K562 (cell line): ENCODE data around the gene BCL2L15. TPM values are rescaled to one million over a fixed set of nuclear protein-coding genes. Genes with fewer than 3 reads are reported as not detected.

Experiments
- ASH1L ChIP-seq: fragments of 450-650 bp; IDR thresholded peaks from 2 replicates; pipeline ENCODE4 v1.6.1; 2018; ENCODE audit warnings: borderline replicate concordance, mild to moderate bottlenecking, low read depth; ENCODE audit not compliant: partially characterized antibody
- CREB1 ChIP-seq, 2 experiments: sonication (generic) in 1 of 2; formaldehyde crosslinking in 1 of 2; IDR thresholded peaks; 2 replicates each; pipeline versions ENCODE4 v1.6.1 to v1.8.0; 2012 to 2022; ENCODE audit warnings: inconsistent platforms in 1 of 2, mild to moderate bottlenecking in 1 of 2, missing genetic modification reagents in 1 of 2, moderate library complexity in 1 of 2
- ERF ChIP-seq: fragments of 450-650 bp; formaldehyde crosslinking; IDR thresholded peaks from 2 replicates; pipeline ENCODE4 v1.4.0; 2020; ENCODE audit warnings: mild to moderate bottlenecking, mixed read lengths
- JUNB ChIP-seq: fragments of 450-650 bp; formaldehyde crosslinking; conservative IDR thresholded peaks from 2 replicates; pipeline ENCODE4 v1.4.0; 2020; ENCODE audit warnings: mild to moderate bottlenecking
- KLF13 ChIP-seq: fragments of 450-650 bp; IDR thresholded peaks from 2 replicates; pipeline ENCODE4 v1.6.1; 2016; ENCODE audit warnings: missing genetic modification characterization, low read depth, mild to moderate bottlenecking, missing compliant biosample characterization, moderate library complexity, borderline replicate concordance
- RB1 ChIP-seq: fragments of 450-650 bp; IDR thresholded peaks from 2 replicates; pipeline ENCODE4 v1.6.1; 2017; ENCODE audit warnings: low read depth, mild to moderate bottlenecking
- SMAD1 ChIP-seq: fragments of 150-350 bp; IDR thresholded peaks from 2 replicates; pipeline ENCODE4 v1.6.1; 2014; ENCODE audit warnings: low read length, low read depth; ENCODE audit not compliant: partially characterized antibody
- SNRNP70 ChIP-seq: fragments of 200-400 bp; formaldehyde crosslinking; optimal IDR thresholded peaks from 2 replicates; pipeline ENCODE3; 2017; ENCODE audit warnings: low read depth, low read length
- SOX6 ChIP-seq: fragments of 450-650 bp; IDR thresholded peaks from 2 replicates; pipeline ENCODE4 v1.6.1; 2014; ENCODE audit warnings: mild to moderate bottlenecking
- TRIM28 ChIP-seq: fragments of 450-650 bp; IDR thresholded peaks from 2 replicates; pipeline ENCODE4 v1.6.1; 2017
- ZKSCAN1 ChIP-seq: fragments of 150-350 bp; IDR thresholded peaks from 2 replicates; pipeline ENCODE4 v1.6.1; 2016; ENCODE audit warnings: low read depth, low read length
- ZNF76 ChIP-seq: fragments of 250-450 bp; sonication (Bioruptor Pico); IDR thresholded peaks from 2 replicates; pipeline ENCODE4 v1.4.0; 2020; ENCODE audit warnings: mild to moderate bottlenecking, moderate library complexity, borderline replicate concordance
- polyA plus RNA-seq, 8 experiments: library from polyadenylated mRNA; depleted of rRNA in 4 of 8; stranded (reverse) in 5 of 8; unstranded in 3 of 8; fragments of >200 nt; fragmentation: Nextera tagmentation in 2 of 8; fragmentation: Illumina TruSeq in 1 of 8; extraction: Ambion mirVana in 2 of 8; extraction: Trizol in 1 of 8; gene quantifications; 2 replicates each; pipeline versions ENCODE4 v1.2.1 to v1.2.3, GENCODE V29; 2011 to 2014; ENCODE audit warnings: inconsistent platforms in 1 of 8, missing spikeins in 1 of 8
- total RNA-seq, 7 experiments: library from RNA; depleted of rRNA in 6 of 7; stranded (reverse); fragments of >200 nt in 6 of 7; fragmentation: Illumina TruSeq in 2 of 7; extraction: Trizol in 2 of 7; gene quantifications; 2 replicates each; pipeline versions ENCODE4 v1.2.1 to v1.2.3, GENCODE V29; 2011 to 2021; ENCODE audit warnings: low replicate concordance in 1 of 7
- TF ChIP-seq, protein P1 (sequence below): fragments of 200-800 bp; sonication (Bioruptor generic); IDR thresholded peaks from 2 replicates; pipeline ENCODE4 v1.6.1; 2017; ENCODE audit warnings: missing genetic modification characterization, missing compliant biosample characterization
- TF ChIP-seq, protein P2 (sequence below): sonication (generic); formaldehyde crosslinking; IDR thresholded peaks from 2 replicates; pipeline ENCODE4 v1.8.1; 2023; ENCODE audit warnings: mild to moderate bottlenecking, missing genetic modification reagents, moderate library complexity
- TF ChIP-seq, protein P3 (sequence below): fragments of 450-650 bp; formaldehyde crosslinking; IDR thresholded peaks from 2 replicates; pipeline ENCODE4 v1.4.0; 2022; ENCODE audit warnings: mild to moderate bottlenecking, moderate library complexity
- TF ChIP-seq, protein P4 (sequence below): fragments of 450-650 bp; IDR thresholded peaks from 2 replicates; pipeline ENCODE4 v1.6.1; 2016; ENCODE audit warnings: missing biosample characterization, missing genetic modification characterization

The BCL2L15 gene
- total and polyA plus RNA-seq, 9 of the 15 experiments (the other 6 are each of a cell fraction or from before 2014, with no cell fraction given) = 0.06 to 0.42 (median 0.28) TPM; not detected in 1

DNA sequence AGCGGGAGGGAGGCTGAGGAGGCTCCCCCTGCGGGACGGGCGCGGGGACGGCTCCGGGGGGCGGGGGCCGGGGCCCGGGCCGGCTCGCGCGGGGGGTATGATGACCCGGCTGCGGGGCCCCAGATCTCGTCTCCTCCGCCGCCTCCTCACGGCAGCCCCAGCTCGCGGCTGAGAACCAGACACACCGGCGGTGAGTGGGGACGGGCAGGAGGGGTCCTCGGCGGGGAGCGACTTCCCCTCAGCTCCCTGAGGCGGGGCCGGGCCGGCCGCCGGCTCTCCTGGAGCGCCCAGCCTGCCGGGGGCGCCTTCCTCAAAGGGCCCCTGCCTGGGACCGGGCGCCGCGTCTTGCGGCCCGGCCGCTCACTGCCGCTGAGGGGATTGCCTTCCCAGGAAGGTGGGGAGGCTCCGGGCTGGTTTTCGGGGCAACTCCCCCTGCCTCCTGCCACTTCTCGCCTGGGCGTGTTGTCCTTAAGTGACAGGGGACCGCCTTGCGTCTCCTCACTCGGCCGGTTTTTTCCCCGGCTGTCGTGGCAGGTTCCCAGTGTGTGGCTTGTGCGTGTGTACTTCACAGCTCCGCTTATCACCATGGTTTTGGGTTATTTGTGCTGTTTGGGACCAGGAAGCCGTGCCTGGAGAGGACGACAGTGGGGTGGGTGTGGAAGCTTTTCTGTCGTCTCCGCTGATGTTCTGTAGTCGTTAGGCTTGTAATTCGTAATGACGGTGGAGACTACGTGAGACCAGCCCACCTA is 42.5 kb upstream of the BCL2L15 start (continued):
- TF ChIP-seq TRIM28 (peak; percentile 35; the same call in 1 of the 2 replicates), KLF13 (tag) (0 out of 2 replicates have a peak, but pooled peaks have one; percentile 23), ASH1L (no peak), ZKSCAN1 (no peak), SNRNP70 (no peak), SOX6 (no peak), JUNB (CRISPR knock-in tag) (peak; percentile 39; the same call in 1 of the 2 replicates), CREB1 (IDR thresholded peaks at IDR 0.05) (no peak), CREB1 (CRISPR knock-in tag; IDR thresholded peaks at IDR 0.05) (peak; percentile 49; the same call in 1 of the 2 replicates), ZNF76 (CRISPR knock-in tag) (0 out of 2 replicates have a peak, but pooled peaks have one; percentile 63), RB1 (peak; percentile 33; the same call in 1 of the 2 replicates), SMAD1 (no peak), ERF (peak; percentile 93; the same call in 1 of the 2 replicates)
- TF ChIP-seq, protein P1, sequence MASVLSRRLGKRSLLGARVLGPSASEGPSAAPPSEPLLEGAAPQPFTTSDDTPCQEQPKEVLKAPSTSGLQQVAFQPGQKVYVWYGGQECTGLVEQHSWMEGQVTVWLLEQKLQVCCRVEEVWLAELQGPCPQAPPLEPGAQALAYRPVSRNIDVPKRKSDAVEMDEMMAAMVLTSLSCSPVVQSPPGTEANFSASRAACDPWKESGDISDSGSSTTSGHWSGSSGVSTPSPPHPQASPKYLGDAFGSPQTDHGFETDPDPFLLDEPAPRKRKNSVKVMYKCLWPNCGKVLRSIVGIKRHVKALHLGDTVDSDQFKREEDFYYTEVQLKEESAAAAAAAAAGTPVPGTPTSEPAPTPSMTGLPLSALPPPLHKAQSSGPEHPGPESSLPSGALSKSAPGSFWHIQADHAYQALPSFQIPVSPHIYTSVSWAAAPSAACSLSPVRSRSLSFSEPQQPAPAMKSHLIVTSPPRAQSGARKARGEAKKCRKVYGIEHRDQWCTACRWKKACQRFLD (CRISPR knock-in tag) = 0 out of 2 replicates have a peak, but pooled peaks have one; percentile 70
- TF ChIP-seq, protein P2, sequence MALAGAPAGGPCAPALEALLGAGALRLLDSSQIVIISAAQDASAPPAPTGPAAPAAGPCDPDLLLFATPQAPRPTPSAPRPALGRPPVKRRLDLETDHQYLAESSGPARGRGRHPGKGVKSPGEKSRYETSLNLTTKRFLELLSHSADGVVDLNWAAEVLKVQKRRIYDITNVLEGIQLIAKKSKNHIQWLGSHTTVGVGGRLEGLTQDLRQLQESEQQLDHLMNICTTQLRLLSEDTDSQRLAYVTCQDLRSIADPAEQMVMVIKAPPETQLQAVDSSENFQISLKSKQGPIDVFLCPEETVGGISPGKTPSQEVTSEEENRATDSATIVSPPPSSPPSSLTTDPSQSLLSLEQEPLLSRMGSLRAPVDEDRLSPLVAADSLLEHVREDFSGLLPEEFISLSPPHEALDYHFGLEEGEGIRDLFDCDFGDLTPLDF = 0 out of 2 replicates have a peak, but pooled peaks have one; percentile 50
- TF ChIP-seq, protein P3, sequence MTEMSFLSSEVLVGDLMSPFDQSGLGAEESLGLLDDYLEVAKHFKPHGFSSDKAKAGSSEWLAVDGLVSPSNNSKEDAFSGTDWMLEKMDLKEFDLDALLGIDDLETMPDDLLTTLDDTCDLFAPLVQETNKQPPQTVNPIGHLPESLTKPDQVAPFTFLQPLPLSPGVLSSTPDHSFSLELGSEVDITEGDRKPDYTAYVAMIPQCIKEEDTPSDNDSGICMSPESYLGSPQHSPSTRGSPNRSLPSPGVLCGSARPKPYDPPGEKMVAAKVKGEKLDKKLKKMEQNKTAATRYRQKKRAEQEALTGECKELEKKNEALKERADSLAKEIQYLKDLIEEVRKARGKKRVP (CRISPR knock-in tag) = 0 out of 2 replicates have a peak, but pooled peaks have one; percentile 36
- TF ChIP-seq, protein P4, sequence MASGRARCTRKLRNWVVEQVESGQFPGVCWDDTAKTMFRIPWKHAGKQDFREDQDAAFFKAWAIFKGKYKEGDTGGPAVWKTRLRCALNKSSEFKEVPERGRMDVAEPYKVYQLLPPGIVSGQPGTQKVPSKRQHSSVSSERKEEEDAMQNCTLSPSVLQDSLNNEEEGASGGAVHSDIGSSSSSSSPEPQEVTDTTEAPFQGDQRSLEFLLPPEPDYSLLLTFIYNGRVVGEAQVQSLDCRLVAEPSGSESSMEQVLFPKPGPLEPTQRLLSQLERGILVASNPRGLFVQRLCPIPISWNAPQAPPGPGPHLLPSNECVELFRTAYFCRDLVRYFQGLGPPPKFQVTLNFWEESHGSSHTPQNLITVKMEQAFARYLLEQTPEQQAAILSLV (tag) = no peak
